ENCODE results near the gene EMSY.
A peak's percentile ranks its signal among the peaks of the same experiment; 100 is the strongest.
"Not testable (repeated sequence)": the region's sequence is repeated elsewhere in the genome, so short reads cannot be mapped to it uniquely, and the experiment has no call there.

The EMSY gene, protein sequence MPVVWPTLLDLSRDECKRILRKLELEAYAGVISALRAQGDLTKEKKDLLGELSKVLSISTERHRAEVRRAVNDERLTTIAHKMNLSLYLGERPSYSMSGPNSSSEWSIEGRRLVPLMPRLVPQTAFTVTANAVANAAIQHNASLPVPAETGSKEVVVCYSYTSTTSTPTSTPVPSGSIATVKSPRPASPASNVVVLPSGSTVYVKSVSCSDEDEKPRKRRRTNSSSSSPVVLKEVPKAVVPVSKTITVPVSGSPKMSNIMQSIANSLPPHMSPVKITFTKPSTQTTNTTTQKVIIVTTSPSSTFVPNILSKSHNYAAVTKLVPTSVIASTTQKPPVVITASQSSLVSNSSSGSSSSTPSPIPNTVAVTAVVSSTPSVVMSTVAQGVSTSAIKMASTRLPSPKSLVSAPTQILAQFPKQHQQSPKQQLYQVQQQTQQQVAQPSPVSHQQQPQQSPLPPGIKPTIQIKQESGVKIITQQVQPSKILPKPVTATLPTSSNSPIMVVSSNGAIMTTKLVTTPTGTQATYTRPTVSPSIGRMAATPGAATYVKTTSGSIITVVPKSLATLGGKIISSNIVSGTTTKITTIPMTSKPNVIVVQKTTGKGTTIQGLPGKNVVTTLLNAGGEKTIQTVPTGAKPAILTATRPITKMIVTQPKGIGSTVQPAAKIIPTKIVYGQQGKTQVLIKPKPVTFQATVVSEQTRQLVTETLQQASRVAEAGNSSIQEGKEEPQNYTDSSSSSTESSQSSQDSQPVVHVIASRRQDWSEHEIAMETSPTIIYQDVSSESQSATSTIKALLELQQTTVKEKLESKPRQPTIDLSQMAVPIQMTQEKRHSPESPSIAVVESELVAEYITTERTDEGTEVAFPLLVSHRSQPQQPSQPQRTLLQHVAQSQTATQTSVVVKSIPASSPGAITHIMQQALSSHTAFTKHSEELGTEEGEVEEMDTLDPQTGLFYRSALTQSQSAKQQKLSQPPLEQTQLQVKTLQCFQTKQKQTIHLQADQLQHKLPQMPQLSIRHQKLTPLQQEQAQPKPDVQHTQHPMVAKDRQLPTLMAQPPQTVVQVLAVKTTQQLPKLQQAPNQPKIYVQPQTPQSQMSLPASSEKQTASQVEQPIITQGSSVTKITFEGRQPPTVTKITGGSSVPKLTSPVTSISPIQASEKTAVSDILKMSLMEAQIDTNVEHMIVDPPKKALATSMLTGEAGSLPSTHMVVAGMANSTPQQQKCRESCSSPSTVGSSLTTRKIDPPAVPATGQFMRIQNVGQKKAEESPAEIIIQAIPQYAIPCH (N-terminal part only)

GRCh38 chr11:76444384-76445120 is at the start of gene EMSY:
Gene EMSY, plus strand, starts transcription at chr11:76445018. Its CDS starts 1,921 bp downstream, at chr11:76446939.
- in situ Hi-C loops (cut with MboI; ENCODE audit: low pct_unique_long_range_greater_than_20kb, low sequenced_read_pairs, unreplicated experiment): no loop called here
- DNase-seq (ENCODE audit: low spot score): peak; percentile 90
- TF ChIP-seq CTCF (IDR thresholded peaks at IDR 0.05; ENCODE audit: extremely low read depth, insufficient read depth, missing control alignments): no peak

- TF ChIP-seq CTCF (IDR thresholded peaks at IDR 0.05; ENCODE audit: extremely low read depth, insufficient read depth, missing control alignments): no peak
- in situ Hi-C loops (cut with MboI; ENCODE audit: low pct_unique_long_range_greater_than_20kb, low sequenced_read_pairs, unreplicated experiment): no loop called here
- no peak for DNase-seq (ENCODE audit: low spot score)
Observed at GRCh38 chr11:76395296-76395695, 49.5 kb upstream of the EMSY start.

- in situ Hi-C loops (cut with MboI; ENCODE audit: low pct_unique_long_range_greater_than_20kb, low sequenced_read_pairs, unreplicated experiment): no loop called here
- TF ChIP-seq CTCF (IDR thresholded peaks at IDR 0.05; ENCODE audit: extremely low read depth, insufficient read depth, missing control alignments): no peak
- no peak for DNase-seq (ENCODE audit: low spot score)
Observed at GRCh38 chr11:76397383-76397782, 47.4 kb upstream of the EMSY start.

- TF ChIP-seq CTCF (IDR thresholded peaks at IDR 0.05; ENCODE audit: extremely low read depth, insufficient read depth, missing control alignments): no peak
- in situ Hi-C loops (cut with MboI; ENCODE audit: low pct_unique_long_range_greater_than_20kb, low sequenced_read_pairs, unreplicated experiment): no loop called here
- DNase-seq (ENCODE audit: low spot score): no peak
Observed at GRCh38 chr11:76400967-76401366, 43.9 kb upstream of the EMSY start.

GRCh38 chr11:76401484-76401883 is 43.3 kb upstream of the EMSY start:
- DNase-seq (ENCODE audit: low spot score); in situ Hi-C loops (cut with MboI; ENCODE audit: low pct_unique_long_range_greater_than_20kb, low sequenced_read_pairs, unreplicated experiment): not testable (repeated sequence)

GRCh38 chr11:76406359-76406758 is 38.5 kb upstream of the EMSY start:
- in situ Hi-C loops (cut with MboI; ENCODE audit: low pct_unique_long_range_greater_than_20kb, low sequenced_read_pairs, unreplicated experiment): no loop called here
- no peak for TF ChIP-seq CTCF (IDR thresholded peaks at IDR 0.05; ENCODE audit: extremely low read depth, insufficient read depth, missing control alignments)
- no peak for DNase-seq (ENCODE audit: low spot score)
